HG03354 (cell line): ENCODE results near the gene CYB5D1.

ENCODE experiments used
- ATAC-seq: cut with Tn5 transposase; IDR thresholded peaks from one replicate; pipeline ENCODE4 v1.9.1; 2021; ENCODE audit warnings: mild to moderate bottlenecking; ENCODE audit not compliant: unreplicated experiment, poor library complexity, severe bottlenecking

CYB5D1 gene

DNA sequence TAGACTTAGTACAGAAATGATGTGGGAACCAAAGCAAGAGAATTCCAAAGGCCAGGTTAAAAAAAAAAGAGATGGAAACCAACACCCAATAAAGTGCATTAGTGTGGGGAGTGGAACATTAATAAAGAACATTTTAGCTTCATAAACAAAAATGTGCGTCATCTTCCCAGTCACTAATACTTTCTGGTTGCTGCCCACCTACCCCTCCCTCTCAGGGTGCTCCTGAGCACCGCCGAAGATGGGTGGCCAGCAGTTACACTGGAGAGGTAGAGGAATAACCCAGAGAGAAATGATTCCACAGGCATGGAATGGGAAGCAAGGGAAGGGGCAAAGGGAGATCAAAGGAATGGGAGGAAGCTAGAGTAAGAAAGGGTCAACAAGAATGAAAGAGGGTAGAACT is 24.8 kb downstream of the CYB5D1 start:
- ATAC-seq: no peak

DNA sequence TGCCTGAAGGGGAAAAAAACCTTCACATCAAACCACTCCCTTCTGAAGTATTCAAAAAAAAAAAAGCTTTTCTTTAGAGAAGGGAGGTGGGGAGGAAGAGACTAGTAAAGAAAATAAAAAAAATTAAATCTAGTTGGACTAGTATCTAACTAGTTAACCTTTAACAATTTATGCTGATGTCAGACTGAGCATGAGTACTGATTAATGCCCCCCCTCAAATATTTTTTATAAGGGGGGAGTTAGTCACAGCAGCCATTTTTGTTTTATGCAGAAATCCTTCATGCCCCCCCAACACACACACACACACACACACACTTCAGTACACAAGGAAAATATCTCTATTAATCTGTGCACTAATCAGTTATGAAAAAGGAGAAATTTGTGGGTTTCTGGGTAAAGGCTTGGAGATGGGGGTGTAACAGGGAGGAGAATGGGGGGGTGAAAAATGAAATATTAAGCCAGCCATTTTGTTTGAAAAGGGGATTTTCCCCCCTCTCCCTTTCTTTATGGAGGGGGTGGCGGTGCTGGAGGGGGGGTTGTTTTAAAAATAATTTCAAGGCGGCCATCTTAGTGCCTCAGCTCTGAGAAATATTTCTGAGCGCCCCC is 26.1 kb downstream of the CYB5D1 start:
- ATAC-seq: no peak

DNA sequence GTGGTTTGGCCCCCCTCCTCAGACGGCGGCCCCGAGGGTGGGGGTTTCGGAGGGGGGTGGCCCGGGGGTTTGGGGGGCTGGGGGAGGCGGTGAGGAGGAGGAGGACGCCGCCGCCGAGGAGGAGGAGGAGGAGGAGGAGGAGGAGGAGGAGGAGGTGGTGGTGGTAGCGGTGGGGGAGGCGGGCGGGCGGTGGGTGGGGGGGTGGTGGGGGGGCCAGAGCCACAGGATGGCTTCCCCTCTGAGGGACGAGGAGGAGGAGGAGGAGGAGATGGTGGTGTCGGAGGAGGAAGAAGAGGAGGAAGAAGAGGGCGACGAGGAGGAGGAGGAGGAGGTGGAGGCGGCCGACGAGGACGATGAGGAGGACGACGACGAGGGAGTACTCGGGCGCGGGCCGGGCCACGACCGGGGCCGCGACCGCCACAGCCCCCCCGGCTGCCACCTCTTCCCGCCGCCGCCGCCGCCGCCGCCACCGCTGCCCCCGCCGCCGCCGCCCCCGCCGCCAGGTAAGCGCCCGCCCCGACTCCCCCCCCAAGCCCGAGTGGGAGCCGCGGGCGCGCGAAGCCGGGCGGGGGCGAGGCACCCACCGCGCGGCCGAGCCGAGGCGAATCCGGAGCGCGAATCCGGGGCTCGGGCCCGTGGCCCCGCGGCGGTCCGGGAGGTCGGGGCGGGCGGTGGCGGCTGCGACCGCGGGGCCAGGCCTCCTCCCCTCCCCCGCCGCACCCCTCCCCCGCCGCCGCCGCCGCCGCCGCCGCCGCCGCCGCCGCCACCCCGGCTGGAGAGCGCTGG is 27.0 kb downstream of the CYB5D1 start:
- ATAC-seq: no peak

DNA sequence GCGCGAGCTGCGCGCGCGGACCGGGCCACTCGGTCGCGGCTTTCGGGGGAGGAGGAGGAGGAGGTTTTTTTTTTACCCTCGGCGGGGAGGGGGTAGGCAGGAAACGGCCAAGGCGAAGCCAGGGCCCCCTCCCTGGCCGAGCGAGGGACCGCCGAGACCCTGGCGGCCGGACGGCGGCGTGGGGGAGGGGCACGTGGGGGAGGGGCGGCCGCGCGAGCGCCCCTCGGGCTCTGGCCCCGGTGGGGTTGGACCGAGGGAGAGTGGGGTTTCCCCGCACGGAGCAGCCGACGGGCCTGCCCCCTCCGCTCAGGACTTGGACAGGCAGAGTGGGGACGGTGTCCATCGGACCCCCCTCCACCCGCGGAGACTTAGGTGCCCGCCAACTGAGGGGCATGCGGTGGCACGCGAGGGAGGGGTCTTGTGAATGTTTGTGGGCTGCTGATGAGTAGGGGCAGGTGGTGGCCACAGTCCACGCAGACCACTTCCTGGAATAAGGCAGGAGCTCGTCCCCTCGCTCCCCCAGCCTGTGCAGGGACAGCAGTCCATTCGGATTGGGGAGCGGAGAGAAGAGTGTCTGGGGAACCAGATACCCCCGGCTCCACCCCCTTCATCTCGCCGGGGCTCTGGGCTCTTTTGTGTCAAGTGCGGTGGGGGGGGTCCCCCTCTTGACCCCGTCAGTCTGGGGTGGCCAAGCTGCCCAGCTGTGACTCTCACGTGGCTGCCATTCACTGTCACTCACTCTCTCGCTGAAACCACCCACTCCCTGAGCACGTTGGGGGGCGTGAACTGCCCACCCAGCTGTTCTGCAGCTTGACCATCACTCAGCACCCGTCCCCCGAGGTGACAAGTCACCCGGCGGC is 27.8 kb downstream of the CYB5D1 start:
- peak; percentile 28 for ATAC-seq

DNA sequence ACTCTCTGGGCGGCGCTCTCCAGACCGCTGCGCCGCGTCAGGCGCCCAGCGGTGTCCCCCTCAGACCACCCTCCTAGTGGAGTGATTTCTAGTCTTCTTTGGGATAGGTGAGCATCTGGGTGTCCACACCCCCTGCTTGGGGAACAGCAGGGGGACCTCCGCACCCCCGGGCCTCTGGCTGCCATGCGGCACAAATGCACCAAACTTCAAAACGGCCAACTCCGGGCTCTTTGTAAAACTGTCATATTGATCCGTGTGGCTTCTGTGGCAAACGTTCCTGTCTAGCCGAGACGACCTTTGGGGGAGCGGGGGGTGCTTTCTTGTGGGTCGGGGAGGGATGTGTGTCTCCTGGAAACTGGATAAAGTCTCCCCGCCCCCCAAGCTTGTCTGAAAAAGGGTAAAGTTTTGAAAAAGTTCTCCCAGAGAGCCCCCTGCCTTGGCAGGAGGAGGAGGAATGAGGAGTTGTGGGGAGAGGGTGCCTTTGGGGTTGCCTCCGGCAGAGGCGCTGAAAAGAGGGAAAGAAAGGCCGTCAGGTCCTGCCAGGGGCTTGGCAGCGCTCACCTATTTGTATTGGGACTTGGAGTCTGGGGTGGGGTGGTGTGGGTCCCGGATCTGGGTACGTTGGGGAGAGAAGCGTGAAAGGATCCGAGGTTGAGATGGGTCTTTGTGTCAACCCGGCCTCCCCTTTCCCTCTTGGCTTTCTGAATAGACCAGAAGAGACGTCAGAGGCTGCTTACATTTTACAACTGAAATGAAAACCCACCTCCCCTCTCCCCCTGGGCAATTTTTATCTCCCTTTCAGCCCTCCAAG is 28.6 kb downstream of the CYB5D1 start:
- ATAC-seq: no peak

DNA sequence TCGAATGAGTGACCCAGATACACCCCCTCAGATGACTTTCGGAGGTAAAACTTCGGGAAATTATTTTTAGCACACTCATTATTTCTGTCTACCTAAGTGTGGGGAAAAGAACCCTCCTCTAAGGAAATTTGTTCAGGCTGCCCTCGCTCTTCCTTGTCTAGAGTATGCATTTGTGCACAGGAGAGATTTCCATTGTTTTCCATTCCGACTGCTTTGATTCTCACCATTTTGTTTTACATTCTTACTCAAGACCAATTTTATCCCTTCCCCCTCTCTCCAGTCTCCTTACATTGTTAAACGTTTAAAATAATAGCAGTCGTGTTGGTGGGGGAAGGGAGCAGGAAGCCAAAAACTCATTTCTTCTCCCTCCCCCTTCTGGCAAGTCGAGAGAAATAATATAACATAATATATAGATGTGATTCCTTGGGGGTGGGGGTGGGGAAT is 29.3 kb downstream of the CYB5D1 start:
- ATAC-seq: no peak

DNA sequence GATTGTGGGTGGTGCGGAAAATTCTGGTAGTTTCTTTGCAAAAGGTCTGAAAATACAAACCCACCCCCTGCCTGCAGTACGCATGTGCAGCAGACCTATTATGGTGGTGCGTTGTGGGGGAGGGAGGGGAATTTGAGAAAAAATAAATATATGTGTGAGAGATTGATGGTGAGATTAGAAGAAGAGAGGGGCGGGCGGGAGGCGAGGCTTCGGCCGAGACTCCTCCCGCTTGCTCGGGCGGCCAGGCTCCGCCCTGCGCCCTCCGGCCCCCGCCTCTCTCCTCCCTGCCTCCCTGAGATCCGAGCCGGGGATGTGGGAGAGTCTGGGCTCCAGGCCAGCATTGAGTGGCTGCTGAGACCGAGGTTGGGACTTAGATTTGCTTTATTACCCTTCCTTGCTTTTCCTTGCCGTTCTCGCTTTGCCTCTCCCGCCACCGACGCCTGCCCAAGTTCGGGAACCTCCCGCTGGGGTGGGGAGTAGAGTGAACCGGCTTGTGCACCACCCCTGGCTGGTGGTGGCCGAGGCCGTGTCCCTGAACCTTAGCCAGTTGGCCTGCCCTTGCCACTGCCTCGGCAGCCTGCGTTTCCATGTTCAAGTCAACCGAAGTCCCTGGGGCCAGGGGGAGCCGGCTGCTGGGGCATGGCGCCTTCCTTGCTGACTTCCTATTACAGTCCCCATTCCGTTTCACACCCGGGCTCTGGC is 29.8 kb downstream of the CYB5D1 start:
- ATAC-seq: peak; percentile 47

DNA sequence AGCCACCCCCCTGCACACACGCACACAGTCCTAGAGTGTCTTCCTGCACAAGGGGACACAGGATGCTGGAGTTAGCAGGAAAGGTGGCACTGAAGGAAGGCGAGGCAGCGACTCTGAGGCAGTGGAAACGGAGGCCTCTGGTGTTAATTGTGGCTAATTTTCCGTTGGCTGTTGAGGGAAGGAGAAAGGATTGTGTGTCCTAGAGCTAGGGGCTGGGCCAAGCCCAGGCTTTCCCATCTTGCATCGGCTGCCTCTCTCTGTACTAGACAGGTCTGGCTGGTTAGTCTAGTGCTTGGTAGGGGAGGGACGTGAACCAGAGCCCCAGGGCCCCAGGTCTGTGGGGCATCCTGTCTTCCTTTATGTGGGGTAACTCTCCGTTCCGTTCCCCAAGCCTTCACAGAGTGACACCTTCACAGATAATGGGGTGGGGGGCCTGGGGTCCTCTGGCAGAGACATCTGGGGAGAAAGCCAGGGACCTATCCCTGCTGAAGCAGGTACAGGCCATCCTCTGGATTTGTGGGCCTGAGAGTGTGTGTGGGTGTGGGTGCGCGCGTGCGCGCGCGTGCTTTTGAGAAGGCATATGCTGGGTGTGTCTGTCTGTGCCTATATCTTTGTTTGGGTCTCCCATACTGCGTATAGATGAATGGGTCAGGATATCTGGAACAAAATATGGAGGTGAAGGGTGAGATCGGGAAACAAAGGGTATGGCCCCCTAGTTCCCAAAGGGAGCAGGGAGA is 30.5 kb downstream of the CYB5D1 start, which contains the start of gene CHD3:
CHD3 (plus strand) TSS at position 606 of the 737 bp plus-strand sequence. CDS start 212 bp downstream, outside the sequence.
- ATAC-seq: no peak

DNA sequence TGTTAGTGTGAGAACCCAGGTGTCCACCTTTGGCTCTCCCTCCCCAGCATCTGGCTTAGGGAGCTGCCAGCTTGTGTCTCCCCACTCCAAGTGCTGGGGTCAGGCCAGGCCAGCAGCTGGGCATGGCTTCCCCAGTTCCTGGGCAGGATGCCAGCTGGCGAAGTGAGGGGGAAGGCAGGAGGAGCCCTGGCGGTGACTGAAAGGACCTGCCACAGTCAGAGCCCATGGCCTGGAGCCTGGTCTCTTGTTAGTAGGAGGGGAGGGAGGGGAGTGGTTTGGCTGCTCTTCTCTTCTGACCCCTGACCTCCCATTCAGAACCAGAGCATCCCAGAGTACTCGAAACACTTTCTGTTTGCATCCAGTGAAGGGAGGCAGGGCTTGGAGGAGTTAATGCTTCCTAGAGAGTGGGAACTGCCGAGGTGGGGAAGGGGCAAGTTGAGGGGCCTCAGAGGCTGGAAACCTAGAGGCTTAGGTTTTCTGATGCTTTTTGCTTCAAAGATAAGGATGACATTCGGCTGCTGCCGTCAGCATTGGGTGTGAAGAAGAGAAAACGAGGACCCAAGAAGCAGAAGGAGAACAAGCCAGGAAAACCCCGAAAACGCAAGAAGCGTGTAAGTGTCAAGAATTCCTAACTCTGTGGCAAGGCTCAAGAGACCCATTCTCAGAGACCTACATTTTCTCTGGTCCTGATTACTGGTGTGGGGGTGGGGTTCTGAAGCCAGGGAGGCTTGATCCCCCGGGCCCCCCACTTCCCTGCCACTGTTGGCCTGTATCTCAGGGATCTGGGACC is 31.6 kb downstream of the CYB5D1 start:
- ATAC-seq: no peak

DNA sequence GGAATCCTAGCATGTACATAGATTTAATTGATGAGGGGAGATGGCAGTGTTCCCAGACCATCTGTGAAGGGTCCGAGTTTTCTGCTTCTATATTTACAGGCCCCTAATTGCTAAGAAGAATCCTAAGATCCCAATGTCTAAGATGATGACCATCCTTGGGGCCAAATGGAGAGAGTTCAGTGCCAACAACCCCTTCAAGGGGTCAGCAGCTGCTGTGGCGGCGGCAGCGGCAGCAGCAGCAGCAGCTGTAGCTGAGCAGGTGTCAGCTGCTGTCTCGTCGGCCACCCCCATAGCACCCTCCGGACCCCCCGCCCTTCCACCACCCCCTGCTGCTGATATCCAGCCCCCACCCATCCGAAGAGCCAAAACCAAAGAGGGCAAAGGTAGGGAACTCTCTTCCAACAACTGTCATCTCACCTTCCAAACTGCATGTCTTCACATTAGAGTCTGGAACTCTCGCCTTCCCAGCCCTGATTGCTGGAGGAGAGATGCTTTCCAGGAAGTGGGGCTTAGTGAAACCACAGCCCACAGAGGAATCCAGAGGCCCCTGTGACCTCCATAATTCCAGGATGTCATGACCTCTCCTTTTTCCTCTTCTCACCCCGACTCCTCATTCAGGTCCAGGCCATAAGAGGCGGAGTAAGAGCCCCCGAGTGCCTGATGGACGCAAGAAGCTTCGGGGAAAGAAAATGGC is 35.5 kb downstream of the CYB5D1 start:
- ATAC-seq: no peak

DNA sequence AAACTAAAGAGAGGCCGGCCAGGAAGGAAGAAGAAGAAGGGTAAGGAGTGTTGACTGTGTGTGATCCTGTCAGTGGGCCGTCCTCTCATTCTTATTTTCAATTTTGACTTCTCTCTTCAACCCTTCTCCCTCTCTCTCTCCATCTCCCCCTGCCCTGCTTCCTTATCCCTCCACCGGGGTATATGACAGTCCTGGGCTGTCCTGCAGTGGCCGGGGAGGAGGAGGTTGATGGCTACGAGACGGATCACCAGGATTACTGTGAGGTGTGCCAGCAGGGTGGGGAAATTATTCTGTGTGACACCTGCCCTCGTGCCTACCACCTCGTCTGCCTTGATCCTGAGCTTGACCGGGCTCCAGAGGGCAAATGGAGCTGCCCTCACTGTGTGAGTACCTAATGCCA is 36.4 kb downstream of the CYB5D1 start:
- ATAC-seq: no peak

DNA sequence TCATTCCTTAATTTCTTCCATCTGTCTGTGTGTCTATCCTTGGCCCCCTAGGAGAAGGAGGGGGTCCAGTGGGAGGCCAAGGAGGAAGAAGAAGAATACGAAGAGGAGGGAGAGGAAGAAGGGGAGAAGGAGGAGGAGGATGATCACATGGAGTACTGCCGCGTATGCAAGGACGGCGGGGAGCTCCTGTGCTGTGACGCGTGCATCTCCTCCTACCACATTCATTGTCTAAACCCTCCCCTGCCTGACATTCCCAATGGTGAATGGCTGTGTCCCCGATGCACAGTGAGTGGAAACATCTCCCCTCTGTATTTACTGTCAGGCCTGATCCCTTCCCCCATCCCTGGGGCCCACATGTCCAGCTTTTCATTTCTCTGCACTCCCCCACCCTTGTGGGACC is 37.1 kb downstream of the CYB5D1 start:
- no peak for ATAC-seq

DNA sequence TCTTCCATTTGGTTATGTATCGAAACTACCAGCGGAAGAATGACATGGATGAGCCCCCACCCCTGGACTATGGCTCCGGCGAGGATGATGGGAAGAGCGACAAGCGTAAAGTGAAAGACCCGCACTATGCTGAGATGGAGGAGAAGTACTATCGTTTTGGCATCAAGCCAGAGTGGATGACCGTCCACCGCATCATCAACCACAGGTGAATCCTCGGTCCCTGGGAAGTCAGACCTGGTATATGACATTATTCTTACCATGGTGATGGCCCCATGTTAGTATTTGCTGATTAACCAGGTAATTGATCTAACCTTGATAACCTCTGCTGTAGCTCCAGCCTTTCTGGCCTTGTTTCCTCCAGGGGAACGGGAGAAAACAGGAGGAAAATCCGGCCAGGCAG is 39.3 kb downstream of the CYB5D1 start:
- ATAC-seq: no peak

DNA sequence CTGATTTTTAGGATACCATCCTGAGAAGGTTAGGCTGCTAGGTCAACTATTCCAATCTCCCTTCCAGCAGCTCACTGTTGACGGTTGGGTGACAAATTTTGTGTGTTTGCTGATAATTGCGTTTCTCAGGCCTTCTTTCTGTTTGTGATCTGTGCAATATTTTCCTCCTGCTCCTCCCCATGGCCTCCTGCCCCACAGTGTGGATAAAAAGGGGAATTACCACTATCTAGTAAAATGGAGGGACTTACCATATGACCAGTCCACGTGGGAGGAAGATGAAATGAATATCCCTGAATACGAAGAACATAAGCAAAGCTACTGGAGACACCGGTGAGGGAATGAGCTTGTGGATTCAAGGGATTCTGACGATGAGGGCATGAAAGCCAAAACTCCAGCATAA is 40.0 kb downstream of the CYB5D1 start:
- no peak for ATAC-seq

DNA sequence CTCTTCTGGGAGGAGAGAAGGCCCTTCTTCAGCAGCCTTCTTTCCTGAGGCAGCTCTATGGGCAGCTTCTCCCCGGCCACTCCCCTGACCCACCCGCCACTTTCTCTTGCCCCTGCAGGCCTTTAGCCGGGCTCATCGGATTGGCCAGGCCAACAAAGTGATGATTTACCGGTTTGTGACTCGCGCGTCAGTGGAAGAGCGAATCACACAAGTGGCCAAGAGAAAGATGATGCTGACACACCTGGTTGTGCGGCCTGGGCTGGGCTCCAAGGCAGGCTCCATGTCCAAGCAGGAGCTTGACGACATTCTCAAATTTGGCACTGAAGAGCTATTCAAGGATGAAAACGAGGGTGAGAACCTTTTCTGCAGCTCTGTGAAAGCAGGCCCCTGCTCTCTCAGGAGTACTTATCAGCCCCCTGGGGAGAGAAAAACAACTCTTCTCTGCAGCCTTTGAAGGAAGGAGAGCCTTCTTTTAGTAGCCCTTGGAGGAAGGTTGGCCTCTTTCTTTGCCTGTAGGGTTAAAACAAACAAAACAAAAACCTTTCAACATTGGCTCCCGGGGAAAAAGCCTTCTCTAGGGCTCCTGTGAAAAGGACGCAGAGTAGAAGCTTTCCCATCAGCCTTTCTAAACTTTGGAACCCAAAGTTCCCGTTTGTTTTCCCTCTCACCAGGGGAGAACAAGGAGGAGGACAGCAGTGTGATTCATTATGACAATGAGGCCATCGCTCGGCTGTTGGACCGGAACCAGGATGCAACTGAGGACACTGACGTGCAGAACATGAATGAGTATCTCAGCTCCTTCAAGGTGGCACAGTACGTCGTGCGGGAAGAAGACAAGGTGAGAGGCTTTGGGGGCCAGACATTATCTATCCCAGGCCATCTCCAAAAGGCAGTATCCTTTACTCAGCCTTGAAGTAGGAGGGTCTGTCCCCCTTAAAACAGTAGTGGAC is 45.6 kb downstream of the CYB5D1 start:
- no peak for ATAC-seq

DNA sequence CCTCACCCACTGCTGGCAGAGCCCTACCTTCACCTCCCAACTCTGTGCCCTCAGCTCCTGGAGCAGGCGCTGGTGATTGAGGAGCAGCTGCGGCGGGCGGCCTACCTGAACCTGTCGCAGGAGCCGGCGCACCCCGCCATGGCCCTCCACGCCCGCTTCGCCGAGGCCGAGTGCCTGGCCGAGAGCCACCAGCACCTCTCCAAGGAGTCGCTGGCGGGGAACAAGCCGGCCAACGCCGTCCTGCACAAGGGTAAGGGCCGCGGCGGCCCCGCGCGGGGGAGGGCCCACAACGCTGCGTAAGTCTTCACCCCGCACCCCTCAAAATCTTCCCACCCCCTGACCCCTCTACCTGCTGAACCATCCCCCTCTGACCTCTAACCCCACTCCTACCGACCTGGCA is 51.3 kb downstream of the CYB5D1 start:
- no peak for ATAC-seq
